ENCODE data around the gene TRIM44.

- TF ChIP-seq CTCF (IDR thresholded peaks at IDR 0.05): no peak
- TF ChIP-seq POLR2A (IDR thresholded peaks at IDR 0.05): no peak
- no peak for TF ChIP-seq POLR2AphosphoS5 (IDR thresholded peaks at IDR 0.05)
Observed at GRCh38 chr11:35717520-35717919, 54.9 kb downstream of the TRIM44 start.
